Ectodermal cell (in vitro differentiated cells): ENCODE measurements around the gene AQP10.

Source experiments
- H3K27ac ChIP-seq: 2 replicates; pipeline ENCODE4 v1.7.0; 2013; ENCODE audit warnings: mild to moderate bottlenecking, low read depth, low read length; ENCODE audit not compliant: insufficient read depth, poor library complexity, severe bottlenecking
- H3K27me3 ChIP-seq: 2 replicates; pipeline ENCODE4 v1.7.0; 2013; ENCODE audit warnings: mild to moderate bottlenecking, low read length; ENCODE audit not compliant: insufficient read depth, control insufficient read depth, poor library complexity, severe bottlenecking
- H3K36me3 ChIP-seq: one replicate; pipeline ENCODE4 v1.7.0; 2013; ENCODE audit warnings: low read length; ENCODE audit not compliant: control insufficient read depth, insufficient read depth
- H3K4me1 ChIP-seq: one replicate; pipeline ENCODE4 v1.7.0; 2013; ENCODE audit warnings: low read length; ENCODE audit not compliant: control insufficient read depth, insufficient read depth
- H3K4me3 ChIP-seq: 2 replicates; pipeline ENCODE4 v1.7.0; 2013; ENCODE audit warnings: low read depth, low read length, control low read depth; ENCODE audit not compliant: insufficient read depth
- H3K9me3 ChIP-seq: 2 replicates; pipeline ENCODE4 v1.7.0; 2013; ENCODE audit warnings: mild to moderate bottlenecking, low read length, moderate library complexity; ENCODE audit not compliant: control insufficient read depth
- WGBS, 2 experiments: methylation state at CpG; one replicate each; pipeline ENCODE4 v1.1.7; 2013; ENCODE audit warnings: missing lambda C conversion rate in 2 of 2; 5-methylcytosine and 5-hydroxymethylcytosine counted together

AQP10 gene

GRCh38 chr1:154344977-154345837, 24.3 kb downstream of the AQP10 start:
- H3K36me3 ChIP-seq, result peaks cover 49% of the 10 kb centered on the region

DNA sequence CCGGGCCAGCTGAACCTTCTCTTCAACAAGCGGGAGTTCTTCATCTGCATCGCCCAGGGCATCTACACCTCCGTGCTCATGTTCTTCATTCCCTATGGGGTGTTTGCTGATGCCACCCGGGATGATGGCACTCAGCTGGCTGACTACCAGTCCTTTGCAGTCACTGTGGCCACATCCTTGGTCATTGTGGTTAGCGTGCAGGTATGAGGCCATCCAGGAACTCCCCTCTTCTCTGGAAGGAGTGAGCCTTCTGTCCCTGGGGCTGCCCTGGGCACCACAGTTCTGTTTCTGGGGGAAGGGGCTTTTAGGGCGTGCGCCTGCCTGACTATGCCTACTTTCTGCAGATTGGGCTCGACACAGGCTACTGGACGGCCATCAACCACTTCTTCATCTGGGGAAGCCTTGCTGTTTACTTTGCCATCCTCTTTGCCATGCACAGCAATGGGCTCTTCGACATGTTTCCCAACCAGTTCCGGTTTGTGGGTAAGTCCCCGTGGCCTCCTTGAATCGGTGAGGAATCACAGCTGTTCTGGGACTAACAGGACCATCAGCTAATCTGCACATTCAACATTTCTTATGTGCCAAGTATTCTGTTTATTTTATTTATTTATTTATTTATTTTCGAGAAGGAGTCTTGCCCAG, 25.5 kb downstream of the AQP10 start:
- H3K9me3 ChIP-seq, result no peaks in the 10 kb centered on the region
- no peak overlapping the region for H3K27ac ChIP-seq
- no peaks in the 10 kb centered on the region for H3K4me1 ChIP-seq
- no peak overlapping the region for H3K4me3 ChIP-seq
- 95% methylated on average over 15 of the region's 15 CpGs for WGBS, 2 experiments
- peaks cover 42% of the 10 kb centered on the region for H3K36me3 ChIP-seq
- H3K27me3 ChIP-seq, result no peaks in the 10 kb centered on the region

More at GRCh38 chr1:154344977-154345837, 24.3 kb downstream of the AQP10 start:
- 84% methylated on average over 12 of the region's 12 CpGs for WGBS, 2 experiments
- H3K9me3 ChIP-seq, result no peaks in the 10 kb centered on the region
- no peaks in the 10 kb centered on the region for H3K27me3 ChIP-seq
- H3K4me1 ChIP-seq, result no peaks in the 10 kb centered on the region
- no peak overlapping the region for H3K27ac ChIP-seq
- no peak overlapping the region for H3K4me3 ChIP-seq

DNA sequence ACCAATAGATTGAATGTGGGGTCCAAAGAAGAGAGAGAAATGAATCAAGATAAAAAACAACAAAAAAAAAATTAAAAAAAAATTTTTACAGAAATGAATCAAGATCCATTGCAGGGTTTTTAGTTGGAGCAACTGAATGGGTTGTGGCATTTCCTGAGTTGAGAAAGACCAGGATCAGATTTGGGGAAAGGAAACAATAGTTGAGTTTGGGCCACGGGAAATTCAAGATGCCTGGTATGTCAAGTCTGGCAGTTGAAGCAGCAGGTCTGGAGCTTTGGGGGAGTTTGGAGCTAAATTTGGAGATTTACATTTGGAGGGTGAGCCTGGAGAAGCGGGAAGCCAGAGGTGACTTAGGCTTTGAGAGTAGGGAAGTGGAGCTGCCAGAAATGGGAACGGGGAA, 27.1 kb downstream of the AQP10 start:
- 95% methylated on average over 3 of the region's 3 CpGs for WGBS, 2 experiments
- Histone ChIP-seq H3K36me3 (peaks cover 34% of the 10 kb centered on the region), H3K9me3 (no peaks in the 10 kb centered on the region), H3K27me3 (peaks cover 14% of the 10 kb centered on the region), H3K27ac (no peak overlapping the region), H3K4me1 (peaks cover 6% of the 10 kb centered on the region), H3K4me3 (no peak overlapping the region)

DNA sequence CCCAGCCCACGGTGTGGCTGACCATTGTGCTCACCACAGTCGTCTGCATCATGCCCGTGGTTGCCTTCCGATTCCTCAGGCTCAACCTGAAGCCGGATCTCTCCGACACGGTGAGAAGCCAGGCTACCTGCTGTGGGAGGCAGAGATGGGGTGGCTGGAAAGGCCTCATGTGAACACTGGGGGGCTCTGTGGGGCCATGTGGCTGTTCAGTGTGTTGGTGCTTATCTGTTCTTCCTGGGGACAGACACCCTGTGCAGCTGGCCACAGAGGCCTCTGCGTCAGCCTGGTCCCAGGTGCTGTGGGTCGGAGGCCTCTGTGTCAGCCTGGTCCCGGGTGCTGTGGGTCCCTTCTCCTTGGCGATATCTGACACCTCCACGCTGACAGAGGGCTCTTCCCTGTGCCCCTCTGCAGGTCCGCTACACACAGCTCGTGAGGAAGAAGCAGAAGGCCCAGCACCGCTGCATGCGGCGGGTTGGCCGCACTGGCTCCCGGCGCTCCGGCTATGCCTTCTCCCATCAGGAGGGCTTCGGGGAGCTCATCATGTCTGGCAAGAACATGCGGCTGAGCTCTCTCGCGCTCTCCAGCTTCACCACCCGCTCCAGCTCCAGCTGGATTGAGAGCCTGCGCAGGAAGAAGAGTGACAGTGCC, 27.7 kb downstream of the AQP10 start:
- Histone ChIP-seq H3K27me3 (peaks cover 20% of the 10 kb centered on the region), H3K4me3 (no peak overlapping the region), H3K36me3 (peaks cover 30% of the 10 kb centered on the region), H3K9me3 (no peaks in the 10 kb centered on the region), H3K4me1 (peaks cover 6% of the 10 kb centered on the region), H3K27ac (no peak overlapping the region)
- 92 to 93% methylated on average over 27 of the region's 27 CpGs for WGBS, 2 experiments

- Histone ChIP-seq H3K4me3 (no peak overlapping the region), H3K36me3 (peaks cover 25% of the 10 kb centered on the region)
- 91 to 92% methylated on average over 7 of the region's 7 CpGs for WGBS, 2 experiments
Observed at GRCh38 chr1:154349121-154349520, 28.2 kb downstream of the AQP10 start.

DNA sequence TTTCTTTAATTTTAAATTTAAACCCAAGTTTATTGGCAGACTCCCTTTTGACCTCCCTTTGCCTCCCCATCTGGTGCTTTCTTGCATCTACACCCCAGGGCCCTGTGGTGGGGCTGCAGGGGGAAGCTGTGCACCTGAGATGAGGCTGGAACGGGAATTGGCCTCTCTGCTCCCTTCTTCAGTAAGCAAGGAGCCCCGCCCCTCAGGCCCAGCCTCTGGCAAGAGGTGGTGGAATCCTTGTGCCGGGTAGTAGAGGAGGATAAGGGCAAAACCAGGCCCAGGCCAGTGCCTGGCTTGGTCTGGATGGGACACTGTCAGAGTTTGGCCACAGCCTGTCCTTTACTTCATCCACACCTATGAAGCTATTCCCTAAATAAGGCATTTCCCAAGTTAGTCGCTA, 29.5 kb downstream of the AQP10 start:
- no peak overlapping the region for H3K4me3 ChIP-seq
- H3K9me3 ChIP-seq, result no peaks in the 10 kb centered on the region
- H3K4me1 ChIP-seq, result peaks cover 6% of the 10 kb centered on the region
- H3K27ac ChIP-seq, result no peak overlapping the region
- 76 to 90% methylated on average over 4 of the region's 4 CpGs for WGBS, 2 experiments
- peaks cover 26% of the 10 kb centered on the region for H3K27me3 ChIP-seq
- H3K36me3 ChIP-seq, result peaks cover 21% of the 10 kb centered on the region

More at GRCh38 chr1:154349121-154349520, 28.2 kb downstream of the AQP10 start:
- Histone ChIP-seq H3K27ac (no peak overlapping the region), H3K9me3 (no peaks in the 10 kb centered on the region), H3K27me3 (peaks cover 26% of the 10 kb centered on the region), H3K4me1 (peaks cover 6% of the 10 kb centered on the region)

DNA sequence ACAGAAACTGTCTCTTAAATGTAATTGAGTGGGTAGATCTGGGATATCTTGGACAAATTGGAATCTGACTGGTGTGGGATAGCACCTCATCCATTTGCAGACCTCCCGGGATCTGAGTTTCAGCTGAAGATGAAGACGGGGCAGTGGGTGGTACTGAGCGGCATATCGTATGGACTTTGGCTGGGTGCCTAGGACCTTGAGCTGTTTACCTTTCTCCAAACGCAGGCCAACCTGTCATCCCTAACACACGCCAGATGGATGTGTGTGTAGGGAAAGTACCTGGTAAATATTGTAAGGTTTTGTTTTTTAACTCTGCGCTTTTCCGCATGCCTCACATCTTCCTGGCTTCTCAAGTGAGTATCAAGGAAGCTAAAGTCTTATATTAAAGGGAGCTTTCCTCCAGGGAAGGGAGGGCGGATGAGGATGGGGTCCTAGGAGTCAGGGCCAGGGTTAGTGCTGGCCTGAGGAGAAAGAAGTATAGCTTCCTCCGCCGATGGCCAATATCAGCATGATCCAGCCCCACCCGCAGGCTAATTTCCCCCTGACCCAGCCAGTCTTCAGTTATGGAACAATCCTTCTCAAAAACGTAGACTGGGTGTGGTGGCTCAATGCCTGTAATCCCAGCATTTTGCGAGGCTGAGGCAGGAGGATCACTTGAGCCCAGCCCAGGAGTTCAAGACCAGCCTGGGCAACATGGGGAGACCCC, 30.6 kb downstream of the AQP10 start:
- 92 to 95% methylated on average over 14 of the region's 14 CpGs for WGBS, 2 experiments
- peaks cover 26% of the 10 kb centered on the region for H3K27me3 ChIP-seq
- no peak overlapping the region for H3K4me3 ChIP-seq
- H3K9me3 ChIP-seq, result no peaks in the 10 kb centered on the region
- no peak overlapping the region for H3K27ac ChIP-seq
- H3K36me3 ChIP-seq, result peaks cover 11% of the 10 kb centered on the region
- peaks cover 6% of the 10 kb centered on the region for H3K4me1 ChIP-seq

- Histone ChIP-seq H3K36me3 (peaks cover 7% of the 10 kb centered on the region), H3K9me3 (no peaks in the 10 kb centered on the region), H3K4me3 (peak overlapping the region; percentile 8), H3K27me3 (peaks cover 26% of the 10 kb centered on the region), H3K27ac (no peak overlapping the region), H3K4me1 (peaks cover 6% of the 10 kb centered on the region)
- 22 to 23% methylated on average over 9 of the region's 9 CpGs for WGBS, 2 experiments
Observed at GRCh38 chr1:154352245-154352580, 31.3 kb downstream of the AQP10 start.

DNA sequence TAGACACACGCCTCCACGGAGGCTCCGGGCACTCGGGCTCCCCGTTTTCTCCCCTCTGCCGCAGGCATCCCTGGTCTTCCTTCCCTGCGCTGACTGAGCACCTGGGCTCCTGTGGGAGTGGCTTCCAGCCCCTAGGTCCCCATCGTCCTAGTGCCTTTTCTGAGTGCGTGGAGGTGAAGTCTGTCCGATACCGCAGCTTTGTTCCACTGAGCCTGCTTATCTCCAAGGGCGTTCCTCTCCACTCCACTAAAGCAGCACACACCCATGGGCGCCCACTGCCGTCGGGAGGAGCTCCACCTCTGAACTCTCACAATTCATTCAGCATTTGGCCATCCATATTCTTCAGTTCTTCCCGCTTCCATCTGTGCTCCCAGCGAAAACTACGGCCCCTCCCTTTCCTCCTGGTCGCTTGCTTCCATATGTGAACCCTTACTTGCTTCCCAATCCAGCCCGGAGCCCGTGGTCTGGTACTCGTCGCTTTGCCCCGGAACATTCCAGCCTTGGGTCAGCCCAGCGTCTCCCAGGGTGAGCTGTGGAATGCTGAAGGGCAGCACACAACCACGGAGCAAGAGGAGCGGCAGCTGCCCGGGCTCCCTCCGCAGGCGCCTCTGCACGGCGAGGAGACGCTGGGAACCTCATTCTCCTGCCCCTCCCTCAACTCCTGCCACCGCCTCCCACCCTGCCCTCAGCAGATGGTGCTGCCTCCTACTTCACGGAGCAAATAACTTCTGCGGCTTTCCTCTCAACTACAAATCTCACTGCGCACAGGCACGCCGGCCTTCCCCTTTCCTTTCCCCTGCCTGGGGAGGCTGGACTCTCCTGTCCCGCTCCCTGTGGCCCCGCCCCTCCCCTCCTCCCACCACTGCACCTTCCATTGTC, 31.9 kb downstream of the AQP10 start:
- H3K27ac ChIP-seq, result peak overlapping the region; percentile 1
- 3 to 5% methylated on average over 41 of the region's 41 CpGs for WGBS, 2 experiments
- H3K4me3 ChIP-seq, result peak overlapping the region; percentile 8
- peaks cover 6% of the 10 kb centered on the region for H3K4me1 ChIP-seq
- H3K9me3 ChIP-seq, result no peaks in the 10 kb centered on the region
- H3K36me3 ChIP-seq, result peaks cover 5% of the 10 kb centered on the region
- H3K27me3 ChIP-seq, result peaks cover 26% of the 10 kb centered on the region
